PC-3 (cell line): ENCODE data around the gene RTF2. TPM values are rescaled to one million over a fixed set of nuclear protein-coding genes. Genes with fewer than 3 reads are reported as not detected.
A peak's percentile ranks its signal among the peaks of the same experiment; 100 is the strongest.

Source experiments
- ATAC-seq: fragments of 200-7000 bp; cut with Tn5 transposase; 2 replicates; pipeline ENCODE4 v1.9.1; 2020; ENCODE audit warnings: mild to moderate bottlenecking, moderate library complexity
- BruUV-seq: library from RNA; stranded (reverse); fragments of 400-500 nt; replicated peaks from 2 replicates; lab custom pipeline; 2021; lab: Mats Ljungman, UMichigan
- CTCF ChIA-PET: fragments of 300-600 bp; sonication (Branson Sonifier 250); formaldehyde crosslinking; loops from one replicate; lab custom pipeline; 2022; ENCODE audit warnings: antibody characterized with exemption; lab: Charles Lee
- POLR2A ChIA-PET: fragments of 300-600 bp; sonication (Branson Sonifier 250); formaldehyde crosslinking; loops from one replicate; lab custom pipeline; 2022; ENCODE audit warnings: antibody characterized with exemption; ENCODE audit not compliant: unreplicated experiment; lab: Charles Lee
- DNase-seq: peaks from one replicate; pipeline ENCODE4 v3.0.0-alpha.2; 2015
- H2AFZ ChIP-seq: fragments of 300-600 bp; sonication (generic); 2 replicates; pipeline ENCODE4 v1.6.0; 2016; ENCODE audit warnings: antibody characterized with exemption, low read length
- H3F3A ChIP-seq: fragments of 300-600 bp; sonication (generic); one replicate; pipeline ENCODE4 v1.6.0; 2017; ENCODE audit warnings: antibody characterized with exemption, low read length, control low read depth, mild to moderate bottlenecking; ENCODE audit not compliant: unreplicated experiment
- H3K27ac ChIP-seq: fragments of 300-600 bp; sonication (generic); 2 replicates; pipeline ENCODE4 v1.5.1; 2016; ENCODE audit warnings: mild to moderate bottlenecking, low read length
- H3K27me3 ChIP-seq: fragments of 300-600 bp; sonication (generic); 2 replicates; pipeline ENCODE4 v1.6.1; 2016; ENCODE audit warnings: low read length, mixed read lengths
- H3K36me3 ChIP-seq: fragments of 300-600 bp; sonication (generic); 2 replicates; pipeline ENCODE4 v1.6.1; 2016; ENCODE audit warnings: low read depth, mixed run types, low read length, mixed read lengths
- H3K4me1 ChIP-seq: fragments of 300-600 bp; sonication (generic); 2 replicates; pipeline ENCODE4 v1.5.1; 2016; ENCODE audit warnings: low read length; ENCODE audit not compliant: insufficient read depth
- H3K4me2 ChIP-seq: fragments of 300-600 bp; sonication (generic); 2 replicates; pipeline ENCODE4 v1.6.0; 2016; ENCODE audit warnings: low read length
- H3K4me3 ChIP-seq: fragments of 300-600 bp; sonication (generic); 2 replicates; pipeline ENCODE4 v1.5.1; 2016; ENCODE audit warnings: mild to moderate bottlenecking, low read length, mixed read lengths
- H3K79me2 ChIP-seq: fragments of 300-600 bp; sonication (generic); 2 replicates; pipeline ENCODE4 v1.6.1; 2017; ENCODE audit warnings: low read length, mixed read lengths
- H3K9ac ChIP-seq: fragments of 300-600 bp; sonication (generic); 2 replicates; pipeline ENCODE4 v1.6.0; 2016; ENCODE audit warnings: mild to moderate bottlenecking, low read length
- H3K9me2 ChIP-seq: fragments of 300-600 bp; sonication (generic); replicated peaks from 2 replicates; pipeline ENCODE4 v1.6.1; 2016; ENCODE audit warnings: mixed run types, low read length, mixed read lengths
- H3K9me3 ChIP-seq: fragments of 300-600 bp; sonication (generic); 2 replicates; pipeline ENCODE4 v1.6.1; 2016; ENCODE audit warnings: low read length, mixed read lengths
- H4K20me1 ChIP-seq: fragments of 300-600 bp; sonication (generic); 2 replicates; pipeline ENCODE4 v1.6.1; 2016; ENCODE audit warnings: low read length, mixed read lengths
- CTCF ChIP-seq: fragments of 300-600 bp; sonication (generic); conservative IDR thresholded peaks from 2 replicates; pipeline ENCODE4 v1.5.1; 2017; ENCODE audit warnings: antibody characterized with exemption, low read depth, mild to moderate bottlenecking, low read length
- EZH2 ChIP-seq: fragments of 300-600 bp; sonication (generic); IDR thresholded peaks from one replicate; pipeline ENCODE4 v1.6.1; 2017; ENCODE audit warnings: antibody characterized with exemption, mild to moderate bottlenecking, low read length; ENCODE audit not compliant: unreplicated experiment
- EZH2phosphoT487 ChIP-seq: fragments of 300-600 bp; sonication (generic); IDR thresholded peaks from 2 replicates; pipeline ENCODE4 v1.6.1; 2018; ENCODE audit warnings: mild to moderate bottlenecking, antibody characterized with exemption, low read length, borderline replicate concordance
- intact Hi-C: fragments of 100-400 bp; cut with micrococcal nuclease; formaldehyde crosslinking; loops from 2 replicates; pipeline ENCODE4 v1.9.0; 2023
- total RNA-seq: library from RNA; depleted of rRNA; stranded (reverse); fragments of >200 nt; gene quantifications from 2 replicates; pipeline ENCODE4 v1.2.3, GENCODE V29; 2014

RTF2 gene
- total RNA-seq, 1 experiment from 2014 or later = 122 TPM

- peaks cover 34% of the 10 kb centered on the region for H3K4me1 ChIP-seq
- intact Hi-C loops = no loop called here
- no peaks in the 10 kb centered on the region for H3K36me3 ChIP-seq
- no peak; the same call in 1 of the 2 replicates for ATAC-seq
- ChIA-PET CTCF (interaction anchor here (0.6 kb wide), 1 partner anchor 31 kb away, joined by 3 read pairs; the partner anchor contains the start of gene AURKA), POLR2A (no interaction called here)
- no peaks in the 10 kb centered on the region for H4K20me1 ChIP-seq
- peak overlapping the region; percentile 8 for H2AFZ ChIP-seq
- H3K4me2 ChIP-seq = peak overlapping the region; percentile 35
- H3K27ac ChIP-seq = peak overlapping the region; percentile 6; the same call in 1 of the 2 replicates
- no peaks in the 10 kb centered on the region for H3K9me3 ChIP-seq
- BruUV-seq = no TSS peak
- H3K27me3 ChIP-seq = no peaks in the 10 kb centered on the region
- DNase-seq = no peak
- TF ChIP-seq EZH2 (no peak), EZH2phosphoT487 (no peak), CTCF (no peak)
- no peak overlapping the region for H3K9ac ChIP-seq
- no peaks in the 10 kb centered on the region for H3K79me2 ChIP-seq
- no peaks in the 10 kb centered on the region for H3K9me2 ChIP-seq
- no peaks in the 10 kb centered on the region for H3F3A ChIP-seq
- H3K4me3 ChIP-seq = no peak overlapping the region
Observed at GRCh38 chr20:56422824-56423189, 45.6 kb upstream of the RTF2 start.

GRCh38 chr20:56423211-56423610, 45.2 kb upstream of the RTF2 start:
- no TSS peak for BruUV-seq

More at GRCh38 chr20:56423211-56423610, 45.2 kb upstream of the RTF2 start:
- Histone ChIP-seq H3K27me3 (no peaks in the 10 kb centered on the region), H3K4me3 (no peak overlapping the region), H3F3A (no peaks in the 10 kb centered on the region), H4K20me1 (no peaks in the 10 kb centered on the region), H3K9me3 (no peaks in the 10 kb centered on the region), H2AFZ (peak overlapping the region; percentile 8), H3K27ac (no peak overlapping the region), H3K9ac (no peak overlapping the region), H3K79me2 (no peaks in the 10 kb centered on the region), H3K36me3 (no peaks in the 10 kb centered on the region), H3K4me2 (peak overlapping the region; percentile 35), H3K9me2 (no peaks in the 10 kb centered on the region), H3K4me1 (peaks cover 29% of the 10 kb centered on the region)
- no peak for DNase-seq
- intact Hi-C loops = no loop called here
- CTCF ChIA-PET = interaction anchor here (0.6 kb wide), 1 partner anchor 31 kb away, joined by 3 read pairs; the partner anchor contains the start of gene AURKA
- no peak for ATAC-seq
- TF ChIP-seq EZH2phosphoT487 = no peak
- TF ChIP-seq CTCF = no peak
- TF ChIP-seq EZH2 = no peak
- POLR2A ChIA-PET = no interaction called here
